IMR-90 (cell line): ENCODE data around the gene ASB7. TPM values are rescaled to one million over a fixed set of nuclear protein-coding genes. Genes with fewer than 3 reads are reported as not detected.

Source experiments
- ATAC-seq: fragments of 200-7000 bp; cut with Tn5 transposase; 2 replicates; pipeline ENCODE4 v1.9.1; 2020; ENCODE audit warnings: low read depth, mild to moderate bottlenecking, moderate library complexity
- BruUV-seq: library from RNA; stranded (reverse); fragments of 400-500 nt; replicated peaks from 2 replicates; lab custom pipeline; 2021; lab: Mats Ljungman, UMichigan
- CTCF ChIA-PET: fragments of 300-600 bp; formaldehyde crosslinking; extraction: SDS; loops from one replicate; lab custom pipeline; 2021; ENCODE audit warnings: antibody characterized with exemption; lab: Yijun Ruan, JAX
- POLR2A ChIA-PET: fragments of 300-600 bp; sonication (Branson Sonifier 250); formaldehyde crosslinking; loops from one replicate; lab custom pipeline; 2022; ENCODE audit warnings: antibody characterized with exemption; ENCODE audit not compliant: unreplicated experiment; lab: Charles Lee
- DNase-seq: peaks from one replicate; pipeline ENCODE4 v3.0.0; 2013
- H2AFZ ChIP-seq: replicated peaks from 2 replicates; pipeline ENCODE3; 2013; ENCODE audit warnings: low read length, mild to moderate bottlenecking; ENCODE audit not compliant: poor library complexity
- H2AK5ac ChIP-seq: 2 replicates; pipeline ENCODE4 v1.6.1; 2013; ENCODE audit warnings: low read depth, low read length, inconsistent platforms
- H2AK9ac ChIP-seq: replicated peaks from 2 replicates; pipeline ENCODE3; 2013; ENCODE audit warnings: mild to moderate bottlenecking, low read depth, low read length, moderate library complexity; ENCODE audit not compliant: poor library complexity
- H2BK120ac ChIP-seq: 2 replicates; pipeline ENCODE4 v1.6.1; 2013; ENCODE audit warnings: low read depth, low read length, inconsistent platforms
- H2BK15ac ChIP-seq: 3 replicates; pipeline ENCODE4 v1.6.1; 2013; ENCODE audit warnings: low read depth, low read length, inconsistent platforms
- H2BK20ac ChIP-seq: 2 replicates; pipeline ENCODE4 v1.6.1; 2013; ENCODE audit warnings: low read depth, mild to moderate bottlenecking, inconsistent platforms, low read length, moderate library complexity
- H2BK5ac ChIP-seq: 2 replicates; pipeline ENCODE4 v1.6.1; 2013; ENCODE audit warnings: mild to moderate bottlenecking, low read depth, low read length, inconsistent platforms; ENCODE audit not compliant: poor library complexity, severe bottlenecking
- H3K14ac ChIP-seq: replicated peaks from 2 replicates; pipeline ENCODE4 v1.6.1; 2013; ENCODE audit warnings: low read depth, low read length, inconsistent platforms
- H3K18ac ChIP-seq: 2 replicates; pipeline ENCODE4 v1.6.1; 2013; ENCODE audit warnings: low read depth, low read length, control low read depth
- H3K23ac ChIP-seq: 2 replicates; pipeline ENCODE4 v1.6.1; 2013; ENCODE audit warnings: low read depth, low read length, inconsistent platforms
- H3K27ac ChIP-seq: 2 replicates; pipeline ENCODE4 v1.5.1; 2013; ENCODE audit warnings: mild to moderate bottlenecking, control low read depth, low read length; ENCODE audit not compliant: insufficient read depth
- H3K27me3 ChIP-seq: 2 replicates; pipeline ENCODE4 v1.6.1; 2013; ENCODE audit warnings: low read length; ENCODE audit not compliant: control insufficient read depth, insufficient read depth
- H3K36me3 ChIP-seq: 2 replicates; pipeline ENCODE4 v1.6.1; 2013; ENCODE audit warnings: low read length, mixed read lengths; ENCODE audit not compliant: control insufficient read depth, insufficient read depth
- H3K4ac ChIP-seq: 2 replicates; pipeline ENCODE4 v1.6.1; 2013; ENCODE audit warnings: low read depth, low read length, inconsistent platforms
- H3K4me1 ChIP-seq: 2 replicates; pipeline ENCODE4 v1.6.1; 2013; ENCODE audit warnings: low read length, mixed read lengths; ENCODE audit not compliant: control insufficient read depth, insufficient read depth
- H3K4me2 ChIP-seq: 2 replicates; pipeline ENCODE4 v1.6.1; 2013; ENCODE audit warnings: low read depth, mild to moderate bottlenecking, control low read depth, low read length, moderate library complexity
- H3K4me3 ChIP-seq: 2 replicates; pipeline ENCODE4 v1.5.1; 2013; ENCODE audit warnings: low read depth, mild to moderate bottlenecking, control low read depth, low read length, moderate library complexity; ENCODE audit not compliant: insufficient read depth
- H3K56ac ChIP-seq: 2 replicates; pipeline ENCODE4 v1.6.1; 2013; ENCODE audit warnings: low read length, inconsistent platforms; ENCODE audit not compliant: insufficient read depth; ENCODE audit errors: extremely low read depth
- H3K79me1 ChIP-seq, 2 experiments: 2 replicates each; pipeline ENCODE4 v1.6.1; 2013; ENCODE audit warnings: low read length in 2 of 2, inconsistent platforms in 1 of 2, low read depth in 1 of 2
- H3K9ac ChIP-seq: 2 replicates; pipeline ENCODE4 v1.6.1; 2013; ENCODE audit warnings: low read depth, low read length, control low read depth
- H3K9me1 ChIP-seq: 2 replicates; pipeline ENCODE4 v1.6.1; 2013; ENCODE audit warnings: low read length, inconsistent platforms; ENCODE audit not compliant: insufficient read depth
- H3K9me3 ChIP-seq: 2 replicates; pipeline ENCODE4 v1.6.1; 2013; ENCODE audit warnings: low read length; ENCODE audit not compliant: control insufficient read depth, insufficient read depth
- H4K20me1 ChIP-seq: 2 replicates; pipeline ENCODE4 v1.6.1; 2013; ENCODE audit warnings: low read length, inconsistent platforms; ENCODE audit not compliant: insufficient read depth
- H4K5ac ChIP-seq: 2 replicates; pipeline ENCODE4 v1.6.1; 2013; ENCODE audit warnings: mild to moderate bottlenecking, low read depth, low read length, control low read depth
- H4K8ac ChIP-seq, 2 experiments: 2 replicates each; pipeline ENCODE4 v1.6.1; 2013; ENCODE audit warnings: low read depth in 2 of 2, low read length in 2 of 2, control low read depth in 1 of 2, inconsistent platforms in 1 of 2
- H4K91ac ChIP-seq: 2 replicates; pipeline ENCODE4 v1.6.1; 2013; ENCODE audit warnings: low read depth, low read length, inconsistent platforms; ENCODE audit not compliant: insufficient read depth
- MAFK ChIP-seq: IDR thresholded peaks from 2 replicates; pipeline ENCODE4 v1.6.1; 2012; ENCODE audit warnings: low read depth, low read length, improper control_type of control experiment
- RFX5 ChIP-seq: IDR thresholded peaks from 2 replicates; pipeline ENCODE4 v1.8.0; 2012; ENCODE audit warnings: low read depth, mild to moderate bottlenecking, low read length, moderate library complexity
- WGBS, 2 experiments: methylation state at CpG; one replicate each; pipeline versions ENCODE4 v1.1.5 to v1.1.7; 2013; ENCODE audit warnings: missing lambda C conversion rate in 2 of 2; ENCODE audit not compliant: insufficient read length in 1 of 2; ENCODE audit errors: extremely low coverage in 2 of 2; 5-methylcytosine and 5-hydroxymethylcytosine counted together
- dilution Hi-C: fragments of 300-500 bp; cut with HindIII; formaldehyde crosslinking; loops from one replicate; pipeline ENCODE4 v1.14.3; 2018; ENCODE audit warnings: low sequenced_read_pairs; ENCODE audit not compliant: unreplicated experiment
- in situ Hi-C: fragments of 300-500 bp; cut with MboI; formaldehyde crosslinking; loops from 3 replicates; pipeline ENCODE4 v1.14.3; 2019; ENCODE audit warnings: low sequenced_read_pairs, inconsistent platforms, mixed read lengths
- intact Hi-C: fragments of 100-400 bp; cut with micrococcal nuclease; formaldehyde crosslinking; loops from 2 replicates; pipeline ENCODE4 v1.10.0; 2022
- polyA plus RNA-seq, 3 experiments: library from polyadenylated mRNA; depleted of rRNA; stranded (reverse); fragments of >200 nt; gene quantifications; 2 replicates each; pipeline ENCODE4 v1.2.3, GENCODE V29; 2012; ENCODE audit warnings: low replicate concordance in 1 of 3
- total RNA-seq: library from RNA; depleted of rRNA; stranded (reverse); fragments of >200 nt; gene quantifications from 2 replicates; pipeline ENCODE4 v1.2.3, GENCODE V29; 2012

The ASB7 gene
- total and polyA plus RNA-seq, 2 of the 4 experiments (the other 2 are of a cell fraction) = 7.7 to 16.7 TPM

GRCh38 chr15:100693451-100693850 is 91.1 kb downstream of the ASB7 start:
- no TSS peak for BruUV-seq
- Histone ChIP-seq H3K56ac (no peak overlapping the region), H2BK20ac (no peak overlapping the region), H3K9ac (no peak overlapping the region), H3K4me3 (no peak overlapping the region), H4K91ac (no peak overlapping the region), H2AK5ac (0 out of 2 replicates have a peak overlapping the region, but pooled peaks have one; percentile 3), H3K79me1 (no peaks in the 10 kb centered on the region), H3K23ac (no peak overlapping the region), H4K8ac (no peak overlapping the region), H2BK120ac (peak overlapping the region; percentile 46; the same call in 1 of the 2 replicates), H3K18ac (no peak overlapping the region), H3K27ac (no peak overlapping the region), H4K20me1 (no peaks in the 10 kb centered on the region), H3K4me2 (no peak overlapping the region), H2AK9ac (peak overlapping the region; percentile 2), H3K14ac (no peak overlapping the region), H2BK5ac (no peak overlapping the region), H3K4ac (no peak overlapping the region; the same call in 1 of the 2 replicates), H3K9me1 (peaks cover 21% of the 10 kb centered on the region), H3K9me3 (no peaks in the 10 kb centered on the region), H3K27me3 (no peaks in the 10 kb centered on the region), H2BK15ac (peak overlapping the region; percentile 3; the same call in 1 of the 3 replicates), H3K4me1 (peaks cover 10% of the 10 kb centered on the region), H2AFZ (no peak overlapping the region), H3K36me3 (no peaks in the 10 kb centered on the region), H4K5ac (no peak overlapping the region)
- intact Hi-C loops (loop anchor here (5.0 kb wide), 1 partner anchor 64 kb away; no protein-coding TSS in a partner anchor), in situ Hi-C loops (no loop called here), dilution Hi-C loops (no loop called here)
- TF ChIP-seq RFX5 = no peak
- no peak for TF ChIP-seq MAFK
- DNase-seq (no peak), ATAC-seq (no peak)
- ChIA-PET POLR2A (no interaction called here), CTCF (no interaction called here)
- WGBS, 2 experiments = no CpG with 5 or more reads among the region's 4 CpGs
